ENCODE results near the gene TFAP2D.

The TFAP2D gene

DNA sequence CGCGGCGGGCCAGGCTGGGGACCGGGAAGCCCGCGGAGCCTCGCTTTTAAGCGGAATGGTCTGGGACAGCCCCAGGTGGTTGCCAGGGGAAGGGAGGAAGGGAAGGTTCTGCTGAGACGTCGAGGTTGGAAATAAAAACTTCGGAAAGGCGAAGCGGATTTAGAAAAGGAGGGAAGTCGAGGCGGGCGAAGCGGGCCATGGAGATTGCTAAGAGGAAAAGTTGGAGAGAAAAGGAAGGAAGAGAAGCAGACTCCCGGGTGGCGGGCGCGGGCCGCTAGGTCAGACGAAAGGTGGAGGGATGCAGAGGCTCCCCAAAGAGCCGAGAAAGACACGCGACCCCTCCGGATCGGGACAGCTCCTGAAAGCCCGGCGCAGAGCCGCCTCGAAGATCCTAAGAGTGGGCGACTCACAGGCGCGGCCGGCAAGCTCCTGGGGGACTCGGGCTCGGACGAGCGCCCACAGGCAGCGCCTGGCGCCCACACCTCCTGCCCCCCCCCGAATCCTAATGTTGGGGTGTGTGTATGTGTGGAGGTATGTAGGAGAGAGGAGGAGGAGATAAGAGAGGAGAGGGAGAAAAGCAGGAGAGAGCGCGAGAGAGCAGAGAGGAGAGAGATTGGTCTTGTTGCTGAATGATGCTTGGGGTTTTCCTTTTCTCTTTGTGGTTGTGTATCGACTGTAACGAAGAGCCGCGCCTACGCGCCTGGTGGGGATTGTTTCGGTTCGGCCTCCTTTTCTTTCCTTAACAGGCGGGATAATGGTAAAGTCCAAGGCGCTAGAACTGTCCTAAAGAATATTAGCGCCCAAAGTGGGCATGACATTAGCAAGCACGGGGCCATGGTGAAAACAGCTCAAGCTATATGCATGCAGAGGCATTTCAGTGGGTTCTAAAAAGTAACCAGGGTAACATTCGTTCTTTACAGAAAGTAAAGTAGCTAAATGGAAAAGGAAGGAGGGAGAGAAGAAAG lies 106.9 kb downstream of the TFAP2D start:
- no peak for DNase-seq

DNA sequence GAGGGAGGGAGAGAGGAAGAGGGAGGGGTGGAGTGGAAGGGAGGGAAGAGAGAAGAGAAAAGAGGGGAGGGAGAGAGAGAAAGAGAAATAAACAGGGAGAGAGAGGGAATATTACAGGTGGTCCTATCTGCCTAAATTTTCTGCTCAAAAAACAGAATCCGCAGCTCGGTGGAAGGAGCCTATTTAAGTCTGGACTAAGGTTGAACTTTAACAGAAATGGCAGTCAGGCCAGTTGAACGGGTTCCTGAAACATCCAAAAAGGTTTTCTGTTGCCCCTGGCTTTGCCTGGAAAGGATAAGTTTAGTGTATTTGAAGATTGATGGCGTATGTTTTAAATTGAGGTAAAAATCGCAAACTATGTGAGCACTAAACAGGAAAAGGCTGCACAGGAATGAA lies 107.5 kb downstream of the TFAP2D start:
- DNase-seq, result no peak

DNA sequence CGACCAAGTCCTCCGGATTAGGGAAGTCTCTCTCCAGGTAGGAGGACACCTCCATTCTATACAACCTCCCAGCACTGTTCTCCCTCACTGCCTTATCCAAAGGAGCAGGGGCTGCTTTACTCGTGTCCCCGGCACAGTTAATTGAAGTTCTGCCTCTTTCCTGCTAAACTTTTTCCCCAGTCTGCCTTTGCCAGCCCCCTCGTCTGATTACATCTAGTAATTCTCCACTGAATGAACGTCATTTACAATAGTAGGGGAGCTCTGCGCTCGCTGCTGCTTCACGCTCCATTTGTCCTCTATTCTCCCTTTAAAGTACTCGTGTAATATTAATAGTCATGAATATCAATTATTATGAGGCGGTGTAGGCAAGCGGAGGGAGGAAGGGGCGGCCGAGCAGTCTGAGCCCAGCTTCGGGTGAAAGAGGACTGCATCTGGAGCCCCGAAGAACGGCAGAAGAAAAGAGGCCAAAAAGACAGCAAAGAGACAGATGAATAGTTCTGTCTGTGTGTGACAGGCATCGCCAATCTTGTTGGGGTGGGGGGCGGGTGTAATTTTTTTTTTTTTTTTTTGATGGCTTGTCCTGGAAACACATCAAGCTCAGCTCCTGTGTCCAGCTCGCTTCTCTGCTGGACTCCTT lies 108.2 kb downstream of the TFAP2D start:
- no peak for DNase-seq

DNA sequence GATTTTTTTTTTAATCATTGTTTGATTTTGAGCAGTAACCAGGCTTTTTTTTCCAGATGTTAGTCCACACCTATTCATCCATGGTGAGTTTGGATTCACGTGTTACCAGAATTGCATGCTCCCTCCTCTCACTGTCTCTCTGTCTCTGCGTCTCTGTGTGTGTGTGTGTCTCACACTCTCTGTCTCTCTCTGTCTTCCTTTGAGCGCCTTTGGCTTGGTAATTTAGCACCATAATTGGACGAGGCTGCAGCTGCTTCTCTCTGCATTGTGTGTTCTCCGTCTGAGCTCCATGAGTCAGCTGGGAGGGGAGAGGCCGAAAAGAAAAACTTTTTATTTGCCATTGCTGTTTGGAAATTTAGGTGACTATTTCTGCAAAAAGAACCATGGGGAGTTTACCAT lies 108.8 kb downstream of the TFAP2D start:
- no peak for DNase-seq
